ENCODE data around the gene ENO2. TPM values are rescaled to one million over a fixed set of nuclear protein-coding genes. Genes with fewer than 3 reads are reported as not detected.

Gene ENO2
- total RNA-seq, 8 experiments from 2014 or later = 2.6 to 399 (median 169) TPM

DNA sequence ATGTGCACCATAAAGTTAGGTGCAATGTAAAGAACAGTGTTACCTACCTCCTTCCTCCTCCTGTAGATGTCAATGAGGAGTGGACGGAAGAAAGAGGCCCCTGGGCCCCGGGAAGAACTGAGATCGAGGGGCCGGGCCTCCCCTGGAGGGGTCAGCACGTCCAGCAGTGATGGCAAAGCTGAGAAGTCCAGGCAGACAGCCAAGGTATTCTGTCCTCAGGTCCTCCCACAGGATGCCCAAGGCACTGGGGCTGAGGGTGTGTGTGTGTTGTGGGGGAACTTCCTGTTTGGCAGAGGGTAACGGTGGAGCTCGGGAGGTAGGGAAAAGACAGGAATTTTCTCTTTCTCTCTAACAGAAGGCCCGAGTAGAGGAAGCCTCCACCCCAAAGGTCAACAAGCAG is 19.7 kb downstream of the ENO2 start:
- WGBS, 10 experiments = 40 to 100% (median 76%) methylated on average over 1 to 5 of the region's 8 CpGs; no CpG with 5 or more reads in 4 of the 10 experiments
- Histone ChIP-seq H3K4me3 (no peak overlapping the region), H3K27ac (no peak overlapping the region), H3K4me1 (replicated peaks in 1 of 2) (peaks cover 19 to 27% of the 10 kb centered on the region in 2 donors)
- in situ Hi-C loops (cut with MboI; ENCODE audit: low pct_unique_long_range_greater_than_20kb in 2 of 9, low sequenced_read_pairs in 9 of 9, unreplicated experiment in 9 of 9) = loop anchor here in 2 of 9 experiments (25.0 kb wide), 1 partner anchor 178 kb away; the partner anchor contains the start of gene C1RL (in 2 of the 2)
- ATAC-seq (replicated peaks in 6 of 8) = no peak

DNA sequence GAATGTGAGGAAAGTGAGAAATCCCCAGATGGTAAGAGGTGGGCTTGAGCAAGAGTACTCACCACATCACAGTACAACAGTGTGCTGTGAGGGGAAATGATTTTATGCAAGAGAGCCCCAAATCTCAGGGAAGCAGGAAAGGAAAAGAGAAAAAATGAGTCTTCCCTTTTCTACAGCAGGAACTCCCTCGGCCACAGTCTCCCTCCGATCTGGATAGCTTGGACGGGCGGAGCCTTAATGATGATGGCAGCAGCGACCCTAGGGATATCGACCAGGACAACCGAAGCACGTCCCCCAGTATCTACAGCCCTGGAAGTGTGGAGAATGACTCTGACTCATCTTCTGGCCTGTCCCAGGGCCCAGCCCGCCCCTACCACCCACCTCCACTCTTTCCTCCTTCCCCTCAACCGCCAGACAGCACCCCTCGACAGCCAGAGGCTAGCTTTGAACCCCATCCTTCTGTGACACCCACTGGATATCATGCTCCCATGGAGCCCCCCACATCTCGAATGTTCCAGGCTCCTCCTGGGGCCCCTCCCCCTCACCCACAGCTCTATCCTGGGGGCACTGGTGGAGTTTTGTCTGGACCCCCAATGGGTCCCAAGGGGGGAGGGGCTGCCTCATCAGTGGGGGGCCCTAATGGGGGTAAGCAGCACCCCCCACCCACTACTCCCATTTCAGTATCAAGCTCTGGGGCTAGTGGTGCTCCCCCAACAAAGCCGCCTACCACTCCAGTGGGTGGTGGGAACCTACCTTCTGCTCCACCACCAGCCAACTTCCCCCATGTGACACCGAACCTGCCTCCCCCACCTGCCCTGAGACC is 21.2 kb downstream of the ENO2 start:
- no peak for ATAC-seq (replicated peaks in 6 of 8)
- WGBS, 10 experiments = 50 to 93% (median 92%) methylated on average over 2 to 5 of the region's 14 CpGs; no CpG with 5 or more reads in 7 of the 10 experiments
- H3K4me3 ChIP-seq = no peak overlapping the region
- no peak overlapping the region for H3K27ac ChIP-seq
- peaks cover 11 to 16% of the 10 kb centered on the region in 2 donors for H3K4me1 ChIP-seq (replicated peaks in 1 of 2)
- in situ Hi-C loops (cut with MboI; ENCODE audit: low pct_unique_long_range_greater_than_20kb in 2 of 9, low sequenced_read_pairs in 9 of 9, unreplicated experiment in 9 of 9) = loop anchor here in 2 of 9 experiments (25.0 kb wide), 1 partner anchor 177 kb away; the partner anchor contains the start of gene C1RL (in 2 of the 2)

DNA sequence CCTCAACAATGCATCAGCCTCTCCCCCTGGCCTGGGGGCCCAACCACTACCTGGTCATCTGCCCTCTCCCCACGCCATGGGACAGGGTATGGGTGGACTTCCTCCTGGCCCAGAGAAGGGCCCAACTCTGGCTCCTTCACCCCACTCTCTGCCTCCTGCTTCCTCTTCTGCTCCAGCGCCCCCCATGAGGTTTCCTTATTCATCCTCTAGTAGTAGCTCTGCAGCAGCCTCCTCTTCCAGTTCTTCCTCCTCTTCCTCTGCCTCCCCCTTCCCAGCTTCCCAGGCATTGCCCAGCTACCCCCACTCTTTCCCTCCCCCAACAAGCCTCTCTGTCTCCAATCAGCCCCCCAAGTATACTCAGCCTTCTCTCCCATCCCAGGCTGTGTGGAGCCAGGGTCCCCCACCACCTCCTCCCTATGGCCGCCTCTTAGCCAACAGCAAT is 21.8 kb downstream of the ENO2 start:
- Histone ChIP-seq H3K4me1 (replicated peaks in 1 of 2) (peaks cover 11 to 12% of the 10 kb centered on the region in 2 donors), H3K27ac (no peak overlapping the region), H3K4me3 (peak overlapping the region in 1 of 5 donors; percentile 60)
- 100% methylated on average over 1 of the region's 3 CpGs; no CpG with 5 or more reads in 8 of the 10 experiments for WGBS, 10 experiments
- in situ Hi-C loops (cut with MboI; ENCODE audit: low pct_unique_long_range_greater_than_20kb in 2 of 9, low sequenced_read_pairs in 9 of 9, unreplicated experiment in 9 of 9) = loop anchor here in 2 of 9 experiments (25.0 kb wide), 1 partner anchor 176 kb away; the partner anchor contains the start of gene C1RL (in 2 of the 2)
- ATAC-seq (replicated peaks in 6 of 8) = no peak

DNA sequence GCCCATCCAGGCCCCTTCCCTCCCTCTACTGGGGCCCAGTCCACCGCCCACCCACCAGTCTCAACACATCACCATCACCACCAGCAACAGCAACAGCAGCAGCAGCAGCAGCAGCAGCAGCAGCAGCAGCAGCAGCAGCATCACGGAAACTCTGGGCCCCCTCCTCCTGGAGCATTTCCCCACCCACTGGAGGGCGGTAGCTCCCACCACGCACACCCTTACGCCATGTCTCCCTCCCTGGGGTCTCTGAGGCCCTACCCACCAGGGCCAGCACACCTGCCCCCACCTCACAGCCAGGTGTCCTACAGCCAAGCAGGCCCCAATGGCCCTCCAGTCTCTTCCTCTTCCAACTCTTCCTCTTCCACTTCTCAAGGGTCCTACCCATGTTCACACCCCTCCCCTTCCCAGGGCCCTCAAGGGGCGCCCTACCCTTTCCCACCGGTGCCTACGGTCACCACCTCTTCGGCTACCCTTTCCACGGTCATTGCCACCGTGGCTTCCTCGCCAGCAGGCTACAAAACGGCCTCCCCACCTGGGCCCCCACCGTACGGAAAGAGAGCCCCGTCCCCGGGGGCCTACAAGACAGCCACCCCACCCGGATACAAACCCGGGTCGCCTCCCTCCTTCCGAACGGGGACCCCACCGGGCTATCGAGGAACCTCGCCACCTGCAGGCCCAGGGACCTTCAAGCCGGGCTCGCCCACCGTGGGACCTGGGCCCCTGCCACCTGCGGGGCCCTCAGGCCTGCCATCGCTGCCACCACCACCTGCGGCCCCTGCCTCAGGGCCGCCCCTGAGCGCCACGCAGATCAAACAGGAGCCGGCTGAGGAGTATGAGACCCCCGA is 22.5 kb downstream of the ENO2 start:
- in situ Hi-C loops (cut with MboI; ENCODE audit: low pct_unique_long_range_greater_than_20kb in 2 of 9, low sequenced_read_pairs in 9 of 9, unreplicated experiment in 9 of 9) = loop anchor here in 2 of 9 experiments (25.0 kb wide), 1 partner anchor 175 kb away; the partner anchor contains the start of gene C1RL (in 2 of the 2)
- H3K4me3 ChIP-seq = peak overlapping the region; percentile 39 to 65 (median 60)
- 80 to 100% methylated on average over 1 of the region's 36 CpGs; no CpG with 5 or more reads in 8 of the 10 experiments for WGBS, 10 experiments
- peak in 2 of 8 experiments; percentile 1 for ATAC-seq (replicated peaks in 6 of 8)
- H3K4me1 ChIP-seq (replicated peaks in 1 of 2) = peaks cover 11 to 12% of the 10 kb centered on the region in 2 donors
- H3K27ac ChIP-seq = peak overlapping the region; percentile 92 to 97

DNA sequence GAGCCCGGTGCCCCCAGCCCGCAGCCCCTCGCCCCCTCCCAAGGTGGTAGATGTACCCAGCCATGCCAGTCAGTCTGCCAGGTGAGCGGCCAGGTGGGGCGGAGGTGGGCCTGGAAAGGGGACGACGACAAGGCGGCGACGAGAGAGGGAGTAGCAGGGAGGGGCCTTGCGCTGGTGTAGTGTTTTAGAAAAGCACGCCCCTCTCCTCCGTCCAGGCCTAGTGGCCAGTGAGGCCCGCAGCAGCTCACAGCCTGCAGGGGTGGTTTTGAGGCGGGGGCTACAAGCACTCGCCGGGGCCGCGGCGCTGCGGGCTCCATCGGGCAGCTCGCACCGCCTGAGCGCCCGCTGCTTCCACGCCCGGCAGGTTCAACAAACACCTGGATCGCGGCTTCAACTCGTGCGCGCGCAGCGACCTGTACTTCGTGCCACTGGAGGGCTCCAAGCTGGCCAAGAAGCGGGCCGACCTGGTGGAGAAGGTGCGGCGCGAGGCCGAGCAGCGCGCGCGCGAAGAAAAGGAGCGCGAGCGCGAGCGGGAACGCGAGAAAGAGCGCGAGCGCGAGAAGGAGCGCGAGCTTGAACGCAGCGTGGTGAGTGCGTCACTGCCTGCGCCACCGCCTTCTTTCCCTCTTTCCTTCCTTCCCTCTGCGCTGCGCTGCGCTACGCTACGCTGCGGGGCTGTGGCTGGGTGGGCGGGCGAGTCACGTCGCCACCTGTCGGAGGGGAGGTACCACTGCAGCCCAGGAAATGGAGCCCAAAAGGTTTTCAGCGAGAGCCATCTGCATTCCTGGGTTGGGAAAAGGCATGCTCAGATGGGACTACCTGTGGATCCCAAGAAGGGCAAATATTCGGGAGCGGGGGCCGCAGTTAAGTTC is 23.3 kb downstream of the ENO2 start:
- in situ Hi-C loops (cut with MboI; ENCODE audit: low pct_unique_long_range_greater_than_20kb in 2 of 9, low sequenced_read_pairs in 9 of 9, unreplicated experiment in 9 of 9) = loop anchor here in 2 of 9 experiments (25.0 kb wide), 1 partner anchor 175 kb away; the partner anchor contains the start of gene C1RL (in 2 of the 2)
- peak; percentile 92 to 97 (median 94) for ATAC-seq (replicated peaks in 6 of 8)
- Histone ChIP-seq H3K4me1 (replicated peaks in 1 of 2) (peaks cover 11 to 13% of the 10 kb centered on the region in 2 donors), H3K27ac (peak overlapping the region; percentile 92 to 97), H3K4me3 (peak overlapping the region; percentile 39 to 65 (median 60))
- WGBS, 10 experiments = 0 to 10% (median 2%) methylated on average over 1 to 20 of the region's 80 CpGs; no CpG with 5 or more reads in 5 of the 10 experiments

DNA sequence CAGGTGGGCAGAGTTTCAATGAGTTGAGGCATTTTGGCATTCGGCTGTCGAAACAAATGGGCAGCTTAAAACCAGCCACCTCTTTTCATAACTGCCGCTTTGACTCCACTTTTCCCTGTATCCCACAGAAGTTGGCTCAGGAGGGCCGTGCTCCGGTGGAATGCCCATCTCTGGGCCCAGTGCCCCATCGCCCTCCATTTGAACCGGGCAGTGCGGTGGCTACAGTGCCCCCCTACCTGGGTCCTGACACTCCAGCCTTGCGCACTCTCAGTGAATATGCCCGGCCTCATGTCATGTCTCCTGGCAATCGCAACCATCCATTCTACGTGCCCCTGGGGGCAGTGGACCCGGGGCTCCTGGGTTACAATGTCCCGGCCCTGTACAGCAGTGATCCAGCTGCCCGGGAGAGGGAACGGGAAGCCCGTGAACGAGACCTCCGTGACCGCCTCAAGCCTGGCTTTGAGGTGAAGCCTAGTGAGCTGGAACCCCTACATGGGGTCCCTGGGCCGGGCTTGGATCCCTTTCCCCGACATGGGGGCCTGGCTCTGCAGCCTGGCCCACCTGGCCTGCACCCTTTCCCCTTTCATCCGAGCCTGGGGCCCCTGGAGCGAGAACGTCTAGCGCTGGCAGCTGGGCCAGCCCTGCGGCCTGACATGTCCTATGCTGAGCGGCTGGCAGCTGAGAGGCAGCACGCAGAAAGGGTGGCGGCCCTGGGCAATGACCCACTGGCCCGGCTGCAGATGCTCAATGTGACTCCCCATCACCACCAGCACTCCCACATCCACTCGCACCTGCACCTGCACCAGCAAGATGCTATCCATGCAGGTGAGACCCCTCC is 24.2 kb downstream of the ENO2 start:
- WGBS, 10 experiments = 70 to 100% (median 95%) methylated on average over 1 to 5 of the region's 32 CpGs; no CpG with 5 or more reads in 3 of the 10 experiments
- H3K27ac ChIP-seq = peak overlapping the region; percentile 20 to 97
- in situ Hi-C loops (cut with MboI; ENCODE audit: low pct_unique_long_range_greater_than_20kb in 2 of 9, low sequenced_read_pairs in 9 of 9, unreplicated experiment in 9 of 9) = loop anchor here in 2 of 9 experiments (25.0 kb wide), 1 partner anchor 174 kb away; the partner anchor contains the start of gene C1RL (in 2 of the 2)
- peaks cover 17 to 19% of the 10 kb centered on the region in 2 donors for H3K4me1 ChIP-seq (replicated peaks in 1 of 2)
- H3K4me3 ChIP-seq = peak overlapping the region; percentile 39 to 65 (median 60)
- ATAC-seq (replicated peaks in 6 of 8) = no peak

DNA sequence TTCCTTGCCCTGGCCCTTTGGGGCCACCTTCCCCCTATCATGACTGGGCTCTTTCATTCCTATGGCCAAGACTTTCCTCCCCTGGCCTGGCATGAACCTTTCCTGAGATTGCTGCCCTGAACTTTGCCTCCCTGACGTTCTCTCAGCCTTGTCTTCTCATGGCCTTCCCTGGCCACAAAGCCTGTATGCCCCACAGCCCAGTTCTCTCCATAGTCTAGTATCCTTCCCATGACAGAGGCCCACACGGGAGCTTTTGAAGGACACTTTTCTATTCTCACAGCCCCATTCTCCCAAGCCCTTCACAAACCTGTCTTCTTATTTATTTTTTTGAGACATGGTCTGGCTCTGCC is 24.8 kb downstream of the ENO2 start:
- Histone ChIP-seq H3K4me3 (no peak overlapping the region), H3K27ac (peak overlapping the region in 1 of 2 donors; percentile 97), H3K4me1 (replicated peaks in 1 of 2) (peaks cover 17 to 19% of the 10 kb centered on the region in 2 donors)
- 0 to 100% (median 92%) methylated on average over 1 to 2 of the region's 2 CpGs; no CpG with 5 or more reads in 3 of the 10 experiments for WGBS, 10 experiments
- no peak for ATAC-seq (replicated peaks in 6 of 8)
- in situ Hi-C loops (cut with MboI; ENCODE audit: low pct_unique_long_range_greater_than_20kb in 2 of 9, low sequenced_read_pairs in 9 of 9, unreplicated experiment in 9 of 9) = loop anchor here in 2 of 9 experiments (25.0 kb wide), 1 partner anchor 173 kb away; the partner anchor contains the start of gene C1RL (in 2 of the 2)

DNA sequence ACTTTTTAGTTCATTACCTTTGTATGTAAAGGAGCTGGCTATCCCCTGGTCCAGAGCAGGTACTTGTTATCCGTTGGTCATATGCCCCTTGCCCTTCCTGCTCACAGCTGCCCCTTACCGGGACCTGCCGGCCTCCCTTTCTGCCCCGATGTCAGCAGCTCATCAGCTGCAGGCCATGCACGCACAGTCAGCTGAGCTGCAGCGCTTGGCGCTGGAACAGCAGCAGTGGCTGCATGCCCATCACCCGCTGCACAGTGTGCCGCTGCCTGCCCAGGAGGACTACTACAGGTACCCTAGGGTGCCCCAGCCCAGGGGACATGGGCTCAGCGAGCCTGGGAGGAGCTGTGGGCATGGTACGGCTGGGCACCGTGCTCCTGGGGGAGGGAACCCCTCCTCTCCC is 26.9 kb downstream of the ENO2 start:
- Histone ChIP-seq H3K27ac (no peak overlapping the region), H3K4me3 (no peak overlapping the region), H3K4me1 (replicated peaks in 1 of 2) (peaks cover 23 to 27% of the 10 kb centered on the region in 2 donors)
- WGBS, 10 experiments = 85 to 97% (median 92%) methylated on average over 5 to 8 of the region's 12 CpGs; no CpG with 5 or more reads in 7 of the 10 experiments
- no peak for ATAC-seq (replicated peaks in 6 of 8)
- in situ Hi-C loops (cut with MboI; ENCODE audit: low pct_unique_long_range_greater_than_20kb in 2 of 9, low sequenced_read_pairs in 9 of 9, unreplicated experiment in 9 of 9) = loop anchor here in 2 of 9 experiments (25.0 kb wide), 1 partner anchor 171 kb away; the partner anchor contains the start of gene C1RL (in 2 of the 2)

DNA sequence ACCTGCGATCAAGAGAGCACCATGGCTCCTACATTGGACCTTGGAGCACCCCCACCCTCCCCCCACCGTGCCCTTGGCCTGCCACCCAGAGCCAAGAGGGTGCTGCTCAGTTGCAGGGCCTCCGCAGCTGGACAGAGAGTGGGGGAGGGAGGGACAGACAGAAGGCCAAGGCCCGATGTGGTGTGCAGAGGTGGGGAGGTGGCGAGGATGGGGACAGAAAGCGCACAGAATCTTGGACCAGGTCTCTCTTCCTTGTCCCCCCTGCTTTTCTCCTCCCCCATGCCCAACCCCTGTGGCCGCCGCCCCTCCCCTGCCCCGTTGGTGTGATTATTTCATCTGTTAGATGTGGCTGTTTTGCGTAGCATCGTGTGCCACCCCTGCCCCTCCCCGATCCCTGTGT is 27.4 kb downstream of the ENO2 start:
- ATAC-seq (replicated peaks in 6 of 8) = no peak
- Histone ChIP-seq H3K27ac (no peak overlapping the region), H3K4me1 (replicated peaks in 1 of 2) (peaks cover 23 to 26% of the 10 kb centered on the region in 2 donors), H3K4me3 (no peak overlapping the region)
- in situ Hi-C loops (cut with MboI; ENCODE audit: low pct_unique_long_range_greater_than_20kb in 2 of 9, low sequenced_read_pairs in 9 of 9, unreplicated experiment in 9 of 9) = loop anchor here in 2 of 9 experiments (25.0 kb wide), 1 partner anchor 171 kb away; the partner anchor contains the start of gene C1RL (in 2 of the 2)
- no CpG with 5 or more reads among the region's 12 CpGs for WGBS, 10 experiments

DNA sequence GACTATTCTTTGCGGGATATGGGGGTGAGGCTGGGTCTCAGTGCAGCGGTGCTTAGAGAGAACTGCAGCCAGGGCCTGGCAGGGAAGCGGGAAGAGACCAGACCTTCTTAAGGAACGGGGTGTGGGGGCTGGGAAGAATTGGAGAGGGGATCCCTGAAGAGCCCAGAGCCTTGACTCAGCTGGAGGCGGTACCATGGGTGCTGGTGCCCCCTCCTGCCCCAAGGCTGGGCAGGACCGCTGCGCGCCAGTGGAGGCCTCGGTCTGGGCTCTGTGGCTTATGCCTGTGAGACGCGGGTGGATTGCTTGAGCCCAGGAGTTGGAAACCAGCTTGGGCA is 27.9 kb downstream of the ENO2 start:
- 85 to 100% (median 98%) methylated on average over 1 to 5 of the region's 11 CpGs; no CpG with 5 or more reads in 4 of the 10 experiments for WGBS, 10 experiments
- no peak for ATAC-seq (replicated peaks in 6 of 8)
- in situ Hi-C loops (cut with MboI; ENCODE audit: low pct_unique_long_range_greater_than_20kb in 2 of 9, low sequenced_read_pairs in 9 of 9, unreplicated experiment in 9 of 9) = loop anchor here in 2 of 9 experiments (25.0 kb wide), 1 partner anchor 170 kb away; the partner anchor contains the start of gene C1RL (in 2 of the 2)
- Histone ChIP-seq H3K4me1 (replicated peaks in 1 of 2) (peaks cover 20 to 21% of the 10 kb centered on the region in 2 donors), H3K4me3 (no peak overlapping the region), H3K27ac (no peak overlapping the region)

DNA sequence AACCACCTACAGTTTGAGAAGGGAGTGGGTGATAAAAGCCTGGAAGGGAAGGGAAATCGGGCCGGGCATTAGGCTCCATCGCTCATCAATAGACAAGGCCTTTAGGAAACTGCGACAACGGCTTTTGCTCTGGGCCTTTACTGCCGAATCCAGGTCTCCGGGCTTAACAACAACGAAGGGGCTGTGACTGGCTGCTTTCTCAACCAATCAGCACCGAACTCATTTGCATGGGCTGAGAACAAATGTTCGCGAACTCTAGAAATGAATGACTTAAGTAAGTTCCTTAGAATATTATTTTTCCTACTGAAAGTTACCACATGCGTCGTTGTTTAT is 29.0 kb downstream of the ENO2 start:
- H3K4me1 ChIP-seq (replicated peaks in 1 of 2) = peaks cover 16 to 17% of the 10 kb centered on the region in 2 donors
- H3K27ac ChIP-seq = peak overlapping the region; percentile 96 to 97
- ATAC-seq (replicated peaks in 6 of 8) = peak; percentile 45 to 60 (median 52)
- in situ Hi-C loops (cut with MboI; ENCODE audit: low pct_unique_long_range_greater_than_20kb in 2 of 9, low sequenced_read_pairs in 9 of 9, unreplicated experiment in 9 of 9) = loop anchor here in 2 of 9 experiments (25.0 kb wide), 1 partner anchor 169 kb away; the partner anchor contains the start of gene C1RL (in 2 of the 2)
- peak overlapping the region; percentile 43 to 59 (median 54) for H3K4me3 ChIP-seq
- 0 to 4% (median 0%) methylated on average over 2 to 10 of the region's 13 CpGs for WGBS, 10 experiments
